ENCODE data around the gene PKDREJ. TPM values are rescaled to one million over a fixed set of nuclear protein-coding genes. Genes with fewer than 3 reads are reported as not detected.

The PKDREJ gene
- total and polyA plus RNA-seq, 8 donors = 0.05 to 0.76 (median 0.62) TPM; not detected in 1

GRCh38 chr22:46292732-46293131 lies 29.6 kb upstream of the PKDREJ start:
- H3K4me1 ChIP-seq = peaks cover 8 to 53% of the 10 kb centered on the region in 2 donors
- intact Hi-C loops (cut with DNase I) = no loop called here
- H3K4me3 ChIP-seq = no peak overlapping the region
- no peak for DNase-seq
- H3K27ac ChIP-seq = peak overlapping the region in 1 of 2 donors; percentile 48
- TF ChIP-seq, protein P1, sequence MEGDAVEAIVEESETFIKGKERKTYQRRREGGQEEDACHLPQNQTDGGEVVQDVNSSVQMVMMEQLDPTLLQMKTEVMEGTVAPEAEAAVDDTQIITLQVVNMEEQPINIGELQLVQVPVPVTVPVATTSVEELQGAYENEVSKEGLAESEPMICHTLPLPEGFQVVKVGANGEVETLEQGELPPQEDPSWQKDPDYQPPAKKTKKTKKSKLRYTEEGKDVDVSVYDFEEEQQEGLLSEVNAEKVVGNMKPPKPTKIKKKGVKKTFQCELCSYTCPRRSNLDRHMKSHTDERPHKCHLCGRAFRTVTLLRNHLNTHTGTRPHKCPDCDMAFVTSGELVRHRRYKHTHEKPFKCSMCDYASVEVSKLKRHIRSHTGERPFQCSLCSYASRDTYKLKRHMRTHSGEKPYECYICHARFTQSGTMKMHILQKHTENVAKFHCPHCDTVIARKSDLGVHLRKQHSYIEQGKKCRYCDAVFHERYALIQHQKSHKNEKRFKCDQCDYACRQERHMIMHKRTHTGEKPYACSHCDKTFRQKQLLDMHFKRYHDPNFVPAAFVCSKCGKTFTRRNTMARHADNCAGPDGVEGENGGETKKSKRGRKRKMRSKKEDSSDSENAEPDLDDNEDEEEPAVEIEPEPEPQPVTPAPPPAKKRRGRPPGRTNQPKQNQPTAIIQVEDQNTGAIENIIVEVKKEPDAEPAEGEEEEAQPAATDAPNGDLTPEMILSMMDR (IDR thresholded peaks at IDR 0.05) = no peak
- peaks cover 0 to 50% of the 10 kb centered on the region in 2 donors for H3K36me3 ChIP-seq
- no peaks in the 10 kb centered on the region for H3K27me3 ChIP-seq
- peaks cover 0 to 7% of the 10 kb centered on the region in 2 donors for H3K9me3 ChIP-seq
- ATAC-seq = no peak

- peaks cover 3 to 53% of the 10 kb centered on the region in 2 donors for H3K4me1 ChIP-seq
- no peak overlapping the region for H3K4me3 ChIP-seq
- no peak for ATAC-seq
- intact Hi-C loops (cut with DNase I) = no loop called here
- no peak overlapping the region for H3K27ac ChIP-seq
- H3K9me3 ChIP-seq = peaks cover 0 to 7% of the 10 kb centered on the region in 2 donors
- no peak for DNase-seq
- no peaks in the 10 kb centered on the region for H3K27me3 ChIP-seq
- TF ChIP-seq, protein P1 (IDR thresholded peaks at IDR 0.05) = no peak
- peaks cover 0 to 54% of the 10 kb centered on the region in 2 donors for H3K36me3 ChIP-seq
Observed at GRCh38 chr22:46292173-46292572, 29.0 kb upstream of the PKDREJ start.

- Histone ChIP-seq H3K4me1 (peaks cover 0 to 49% of the 10 kb centered on the region in 2 donors), H3K4me3 (no peak overlapping the region), H3K27me3 (no peaks in the 10 kb centered on the region), H3K9me3 (peaks cover 0 to 7% of the 10 kb centered on the region in 2 donors), H3K27ac (no peak overlapping the region), H3K36me3 (peaks cover 0 to 65% of the 10 kb centered on the region in 2 donors)
- TF ChIP-seq, protein P1 (IDR thresholded peaks at IDR 0.05) = no peak
- intact Hi-C loops (cut with DNase I) = no loop called here
- no peak for DNase-seq
- no peak for ATAC-seq
Observed at GRCh38 chr22:46290843-46291785, 28.0 kb upstream of the PKDREJ start.

- ATAC-seq (no peak), DNase-seq (no peak)
- Histone ChIP-seq H3K9me3 (peaks cover 0 to 7% of the 10 kb centered on the region in 2 donors), H3K27ac (no peak overlapping the region), H3K36me3 (peaks cover 0 to 73% of the 10 kb centered on the region in 2 donors), H3K27me3 (no peaks in the 10 kb centered on the region), H3K4me3 (no peak overlapping the region), H3K4me1 (peaks cover 0 to 41% of the 10 kb centered on the region in 2 donors)
- intact Hi-C loops (cut with DNase I) = no loop called here
- TF ChIP-seq, protein P1 (IDR thresholded peaks at IDR 0.05) = no peak
Observed at GRCh38 chr22:46290121-46290842, 27.1 kb upstream of the PKDREJ start.

All from left lung (tissue), 10 donors.